Thyroid gland (tissue), 4 donors: ENCODE measurements around the gene PGA4.
"Not testable (repeated sequence)": the region's sequence is repeated elsewhere in the genome, so short reads cannot be mapped to it uniquely, and the experiment has no call there.

Experiments used
- CTCF ChIP-seq, 6 experiments: fragments of 200-600 bp in 3 of 6; fragments of 450-650 bp in 3 of 6; sonication (generic) in 3 of 6; IDR thresholded peaks; one replicate each; pipeline ENCODE4 v1.5.1; 2016 to 2019; ENCODE audit warnings: antibody characterized with exemption in 6 of 6, mild to moderate bottlenecking in 2 of 6, inconsistent platforms in 1 of 6, moderate library complexity in 1 of 6
- POLR2A ChIP-seq, 2 donors: fragments of 450-650 bp; IDR thresholded peaks; one replicate each; pipeline ENCODE4 v1.6.1; 2017; ENCODE audit warnings: antibody characterized with exemption in 2 of 2, mild to moderate bottlenecking in 2 of 2, moderate library complexity in 1 of 2

- not testable (repeated sequence) for TF ChIP-seq POLR2A, CTCF (IDR thresholded peaks at IDR 0.05)
Observed at GRCh38 chr11:61218306-61218705, 3.8 kb upstream of the PGA4 start.
